HEK293 (cell line): ENCODE measurements around the gene TTLL4.

Experiments
- KLF17 ChIP-seq: fragments of 450-650 bp; formaldehyde crosslinking; IDR thresholded peaks from 2 replicates; pipeline ENCODE4 v1.5.1; 2016; ENCODE audit warnings: missing biosample characterization, missing genetic modification characterization
- KLF8 ChIP-seq: fragments of 450-650 bp; formaldehyde crosslinking; IDR thresholded peaks from 2 replicates; pipeline ENCODE4 v1.5.1; 2016; ENCODE audit warnings: missing biosample characterization, missing genetic modification characterization
- KLF9 ChIP-seq: fragments of 450-650 bp; formaldehyde crosslinking; IDR thresholded peaks from 2 replicates; pipeline ENCODE4 v1.5.1; 2016; ENCODE audit warnings: missing biosample characterization, missing genetic modification characterization, low read depth
- OSR2 ChIP-seq: fragments of 450-650 bp; formaldehyde crosslinking; IDR thresholded peaks from 2 replicates; pipeline ENCODE4 v1.5.1; 2016; ENCODE audit warnings: missing biosample characterization, missing genetic modification characterization
- PRDM1 ChIP-seq: fragments of 450-650 bp; formaldehyde crosslinking; IDR thresholded peaks from 2 replicates; pipeline ENCODE4; 2016; ENCODE audit warnings: missing biosample characterization, missing genetic modification characterization
- SALL2 ChIP-seq: fragments of 450-650 bp; formaldehyde crosslinking; IDR thresholded peaks from 2 replicates; pipeline ENCODE4 v1.5.0; 2017; ENCODE audit warnings: missing biosample characterization, mild to moderate bottlenecking, missing genetic modification characterization, borderline replicate concordance
- ZBTB17 ChIP-seq: fragments of 450-650 bp; formaldehyde crosslinking; IDR thresholded peaks from 2 replicates; pipeline ENCODE4 v1.5.1; 2016; ENCODE audit warnings: missing biosample characterization, missing genetic modification characterization
- ZBTB48 ChIP-seq: fragments of 450-650 bp; formaldehyde crosslinking; IDR thresholded peaks from 2 replicates; pipeline ENCODE4 v1.5.1; 2016; ENCODE audit warnings: missing biosample characterization, missing genetic modification characterization
- ZBTB7A ChIP-seq: fragments of 450-650 bp; formaldehyde crosslinking; IDR thresholded peaks from 2 replicates; pipeline ENCODE4 v1.5.1; 2016; ENCODE audit warnings: low read depth, missing biosample characterization, missing genetic modification characterization
- ZFP41 ChIP-seq: fragments of 450-650 bp; formaldehyde crosslinking; IDR thresholded peaks from 2 replicates; pipeline ENCODE4 v1.5.1; 2016; ENCODE audit warnings: missing biosample characterization, missing genetic modification characterization, borderline replicate concordance
- ZNF138 ChIP-seq: fragments of 450-650 bp; formaldehyde crosslinking; IDR thresholded peaks from 2 replicates; pipeline ENCODE4 v1.5.1; 2016; ENCODE audit warnings: missing biosample characterization, missing genetic modification characterization, borderline replicate concordance
- ZNF2 ChIP-seq: fragments of 450-650 bp; formaldehyde crosslinking; IDR thresholded peaks from 2 replicates; pipeline ENCODE4 v1.5.1; 2016; ENCODE audit warnings: missing biosample characterization, missing genetic modification characterization
- ZNF202 ChIP-seq: fragments of 450-650 bp; formaldehyde crosslinking; IDR thresholded peaks from 2 replicates; pipeline ENCODE4 v1.5.1; 2016; ENCODE audit warnings: missing biosample characterization, missing genetic modification characterization, borderline replicate concordance
- ZNF221 ChIP-seq: fragments of 450-650 bp; formaldehyde crosslinking; IDR thresholded peaks from 2 replicates; pipeline ENCODE4 v1.5.1; 2017; ENCODE audit warnings: missing biosample characterization, missing genetic modification characterization, borderline replicate concordance
- ZNF24 ChIP-seq: fragments of 450-650 bp; formaldehyde crosslinking; IDR thresholded peaks from 2 replicates; pipeline ENCODE4 v1.5.1; 2016; ENCODE audit warnings: missing biosample characterization, missing genetic modification characterization
- ZNF248 ChIP-seq: fragments of 450-650 bp; formaldehyde crosslinking; IDR thresholded peaks from 2 replicates; pipeline ENCODE4 v1.5.1; 2017; ENCODE audit warnings: missing biosample characterization, missing genetic modification characterization
- ZNF354C ChIP-seq: fragments of 450-650 bp; formaldehyde crosslinking; IDR thresholded peaks from 2 replicates; pipeline ENCODE4 v1.5.1; 2016; ENCODE audit warnings: missing biosample characterization, missing genetic modification characterization, low read depth, borderline replicate concordance
- ZNF362 ChIP-seq: fragments of 450-650 bp; formaldehyde crosslinking; IDR thresholded peaks from 2 replicates; pipeline ENCODE4 v1.5.1; 2016; ENCODE audit warnings: missing biosample characterization, missing genetic modification characterization
- ZNF366 ChIP-seq: fragments of 450-650 bp; formaldehyde crosslinking; conservative IDR thresholded peaks from 2 replicates; pipeline ENCODE4 v1.5.1; 2016; ENCODE audit warnings: missing biosample characterization, missing genetic modification characterization
- ZNF48 ChIP-seq: fragments of 450-650 bp; formaldehyde crosslinking; IDR thresholded peaks from 2 replicates; pipeline ENCODE4 v1.5.1; 2016; ENCODE audit warnings: missing biosample characterization, missing genetic modification characterization
- ZNF513 ChIP-seq: fragments of 450-650 bp; IDR thresholded peaks from 2 replicates; pipeline ENCODE4 v1.5.1; 2018; ENCODE audit warnings: missing biosample characterization, missing genetic modification characterization
- ZNF555 ChIP-seq: fragments of 450-650 bp; formaldehyde crosslinking; conservative IDR thresholded peaks from 2 replicates; pipeline ENCODE4 v1.5.1; 2017; ENCODE audit warnings: missing biosample characterization, mild to moderate bottlenecking, missing genetic modification characterization, inconsistent platforms
- ZNF558 ChIP-seq: fragments of 450-650 bp; formaldehyde crosslinking; IDR thresholded peaks from 2 replicates; pipeline ENCODE4 v1.5.1; 2016; ENCODE audit warnings: missing biosample characterization, missing genetic modification characterization
- ZNF585B ChIP-seq: fragments of 450-650 bp; formaldehyde crosslinking; IDR thresholded peaks from 2 replicates; pipeline ENCODE4 v1.5.1; 2016; ENCODE audit warnings: missing biosample characterization, missing genetic modification characterization
- ZNF626 ChIP-seq: fragments of 450-650 bp; sonication (Bioruptor Pico); formaldehyde crosslinking; IDR thresholded peaks from 2 replicates; pipeline ENCODE4 v1.5.1; 2018; ENCODE audit warnings: missing biosample characterization, missing genetic modification characterization, inconsistent platforms
- ZNF660 ChIP-seq: fragments of 450-650 bp; IDR thresholded peaks from 2 replicates; pipeline ENCODE4 v1.5.1; 2018; ENCODE audit warnings: missing biosample characterization, mild to moderate bottlenecking, missing genetic modification characterization
- ZNF677 ChIP-seq: fragments of 450-650 bp; IDR thresholded peaks from 2 replicates; pipeline ENCODE4 v1.5.0; 2018; ENCODE audit warnings: missing biosample characterization, mild to moderate bottlenecking, missing genetic modification characterization, moderate library complexity
- ZNF701 ChIP-seq: fragments of 450-650 bp; formaldehyde crosslinking; IDR thresholded peaks from 2 replicates; pipeline ENCODE4 v1.5.1; 2016; ENCODE audit warnings: missing biosample characterization, missing genetic modification characterization
- ZNF776 ChIP-seq: fragments of 450-650 bp; formaldehyde crosslinking; IDR thresholded peaks from 2 replicates; pipeline ENCODE4 v1.5.0; 2017; ENCODE audit warnings: missing biosample characterization, missing genetic modification characterization, borderline replicate concordance
- ZNF785 ChIP-seq: fragments of 450-650 bp; formaldehyde crosslinking; IDR thresholded peaks from 2 replicates; pipeline ENCODE4 v1.5.1; 2016; ENCODE audit warnings: missing biosample characterization, missing genetic modification characterization
- ZNF791 ChIP-seq: fragments of 450-650 bp; formaldehyde crosslinking; IDR thresholded peaks from 2 replicates; pipeline ENCODE4 v1.5.1; 2016; ENCODE audit warnings: missing biosample characterization, missing genetic modification characterization
- ZSCAN4 ChIP-seq: fragments of 450-650 bp; formaldehyde crosslinking; IDR thresholded peaks from 2 replicates; pipeline ENCODE4 v1.5.1; 2017; ENCODE audit warnings: missing biosample characterization, missing genetic modification characterization
- TF ChIP-seq, protein P1 (sequence below): fragments of 450-650 bp; formaldehyde crosslinking; IDR thresholded peaks from 2 replicates; pipeline ENCODE4 v1.5.1; 2016; ENCODE audit warnings: missing biosample characterization, missing genetic modification characterization
- TF ChIP-seq, protein P2 (sequence below): fragments of 450-650 bp; formaldehyde crosslinking; IDR thresholded peaks from 2 replicates; pipeline ENCODE4 v1.5.1; 2017; ENCODE audit warnings: missing biosample characterization, missing genetic modification characterization

The TTLL4 gene

DNA sequence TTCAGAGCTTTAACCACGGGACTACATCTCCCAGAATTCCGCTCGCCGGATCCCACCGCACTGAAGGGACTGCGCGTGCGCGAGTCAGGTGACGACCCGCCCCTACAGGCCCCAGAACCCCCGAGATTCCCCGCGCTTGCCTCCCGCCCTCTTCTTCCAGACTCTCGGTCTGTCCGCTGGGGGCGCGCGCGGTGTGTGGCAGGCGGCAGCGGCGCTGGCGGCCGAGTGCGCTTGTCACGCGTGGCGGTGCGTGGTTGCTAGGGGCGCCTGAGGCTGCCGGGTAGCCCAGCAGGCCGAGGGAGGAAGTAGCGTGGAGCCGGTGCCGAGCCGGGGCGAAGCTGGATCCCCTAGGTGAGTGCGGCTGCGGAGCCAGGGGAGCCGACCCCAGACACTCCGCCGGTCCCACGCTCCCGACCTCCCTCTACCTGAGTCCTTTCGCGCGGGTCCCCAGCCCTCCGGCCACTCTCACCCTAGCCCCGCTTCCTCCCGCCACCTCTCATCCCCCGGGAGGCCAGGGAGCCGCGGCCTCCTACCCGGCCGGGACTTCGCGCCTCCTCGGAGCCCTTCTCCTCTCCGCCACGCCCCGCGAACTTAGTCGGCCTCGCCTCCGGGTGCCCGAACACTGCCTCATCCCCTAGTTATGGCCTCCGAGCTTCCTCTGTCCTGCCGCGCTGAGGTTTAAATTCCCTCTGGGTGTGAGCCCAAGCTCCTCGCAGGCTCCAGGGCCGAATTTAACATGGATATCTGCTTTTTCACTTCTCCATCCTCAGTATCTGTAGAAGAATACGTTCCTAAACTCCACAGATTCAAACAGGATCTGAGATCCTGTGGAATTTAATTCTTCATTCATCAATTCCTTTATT lies at the start of gene TTLL4 (continued):
- TF ChIP-seq ZBTB7A (tag by site-specific recombination) (peak; percentile 81), ZNF558 (tag by site-specific recombination) (no peak), ZNF24 (tag by site-specific recombination) (no peak), SALL2 (tag by site-specific recombination) (no peak), ZBTB17 (tag by site-specific recombination) (0 out of 2 replicates have a peak, but pooled peaks have one; percentile 64), ZNF513 (no peak), ZNF585B (no peak), ZFP41 (tag by site-specific recombination) (no peak), KLF8 (peak; percentile 57; the same call in 1 of the 2 replicates), ZNF138 (tag by site-specific recombination) (no peak), ZNF366 (tag by site-specific recombination) (peak; percentile 34; the same call in 1 of the 2 replicates), ZNF785 (tag by site-specific recombination) (peak; percentile 93), ZNF677 (no peak), ZNF776 (no peak), KLF17 (tag by site-specific recombination) (peak; percentile 75; the same call in 1 of the 2 replicates), ZNF701 (tag by site-specific recombination) (no peak), ZNF202 (tag by site-specific recombination) (no peak), ZNF791 (tag by site-specific recombination) (no peak), ZNF626 (tag by site-specific recombination) (no peak), ZNF362 (tag by site-specific recombination) (no peak), ZNF555 (tag by site-specific recombination) (no peak), ZSCAN4 (tag by site-specific recombination) (no peak), OSR2 (tag by site-specific recombination) (no peak), PRDM1 (tag by site-specific recombination) (no peak), KLF9 (tag by site-specific recombination) (peak; percentile 74), ZBTB48 (peak; percentile 77), ZNF248 (no peak), ZNF2 (peak; percentile 98), ZNF221 (no peak), ZNF660 (tag by site-specific recombination) (no peak), ZNF48 (no peak), ZNF354C (tag by site-specific recombination) (no peak)
- TF ChIP-seq, protein P1, sequence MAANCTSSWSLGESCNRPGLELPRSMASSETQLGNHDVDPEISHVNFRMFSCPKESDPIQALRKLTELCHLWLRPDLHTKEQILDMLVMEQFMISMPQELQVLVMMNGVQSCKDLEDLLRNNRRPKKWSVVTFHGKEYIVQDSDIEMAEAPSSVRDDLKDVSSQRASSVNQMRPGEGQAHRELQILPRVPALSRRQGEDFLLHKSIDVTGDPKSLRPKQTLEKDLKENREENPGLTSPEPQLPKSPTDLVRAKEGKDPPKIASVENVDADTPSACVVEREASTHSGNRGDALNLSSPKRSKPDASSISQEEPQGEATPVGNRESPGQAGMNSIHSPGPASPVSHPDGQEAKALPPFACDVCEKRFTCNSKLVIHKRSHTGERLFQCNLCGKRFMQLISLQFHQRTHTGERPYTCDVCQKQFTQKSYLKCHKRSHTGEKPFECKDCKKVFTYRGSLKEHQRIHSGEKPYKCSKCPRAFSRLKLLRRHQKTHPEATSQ (tag by site-specific recombination): peak; percentile 81; the same call in 1 of the 2 replicates
- TF ChIP-seq, protein P2, sequence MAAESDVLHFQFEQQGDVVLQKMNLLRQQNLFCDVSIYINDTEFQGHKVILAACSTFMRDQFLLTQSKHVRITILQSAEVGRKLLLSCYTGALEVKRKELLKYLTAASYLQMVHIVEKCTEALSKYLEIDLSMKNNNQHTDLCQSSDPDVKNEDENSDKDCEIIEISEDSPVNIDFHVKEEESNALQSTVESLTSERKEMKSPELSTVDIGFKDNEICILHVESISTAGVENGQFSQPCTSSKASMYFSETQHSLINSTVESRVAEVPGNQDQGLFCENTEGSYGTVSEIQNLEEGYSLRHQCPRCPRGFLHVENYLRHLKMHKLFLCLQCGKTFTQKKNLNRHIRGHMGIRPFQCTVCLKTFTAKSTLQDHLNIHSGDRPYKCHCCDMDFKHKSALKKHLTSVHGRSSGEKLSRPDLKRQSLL (tag by site-specific recombination): no peak
